GM18867 (cell line): Measurements from ENCODE around the gene NUP153.
"Not testable (repeated sequence)": the region's sequence is repeated elsewhere in the genome, so short reads cannot be mapped to it uniquely, and the experiment has no call there.

Experiments
- ATAC-seq: cut with Tn5 transposase; IDR thresholded peaks from one replicate; pipeline ENCODE4 v1.9.1; 2021; ENCODE audit warnings: mild to moderate bottlenecking, moderate library complexity; ENCODE audit not compliant: unreplicated experiment

Gene NUP153

GRCh38 chr6:17706580-17707370 lies at the start of gene NUP153:
TSS of gene NUP153 (minus strand) at chr6:17706925. CDS start at chr6:17706387, 538 bp downstream.
- peak; percentile 67 for ATAC-seq

GRCh38 chr6:17754254-17754653 lies 47.5 kb upstream of the NUP153 start:
- no peak for ATAC-seq

- ATAC-seq = not testable (repeated sequence)
These were observed 38.6 kb upstream of the NUP153 start for GRCh38 chr6:17745324-17745723.

GRCh38 chr6:17744757-17745308 lies 38.1 kb upstream of the NUP153 start:
- not testable (repeated sequence) for ATAC-seq

- ATAC-seq = no peak
These were observed 37.5 kb upstream of the NUP153 start for GRCh38 chr6:17744019-17744756.

- no peak for ATAC-seq
These were observed 34.8 kb upstream of the NUP153 start for GRCh38 chr6:17741507-17741906.

GRCh38 chr6:17740559-17741220 lies 34.0 kb upstream of the NUP153 start:
- no peak for ATAC-seq

GRCh38 chr6:17737704-17738252 lies 31.1 kb upstream of the NUP153 start:
- ATAC-seq = no peak

- ATAC-seq = not testable (repeated sequence)
These were observed 28.6 kb upstream of the NUP153 start for GRCh38 chr6:17735311-17735710.

- ATAC-seq = no peak
These were observed 23.5 kb upstream of the NUP153 start for GRCh38 chr6:17730078-17730704.

- ATAC-seq = no peak
These were observed 22.7 kb upstream of the NUP153 start for GRCh38 chr6:17729223-17730077.

GRCh38 chr6:17728551-17729222 lies 22.0 kb upstream of the NUP153 start:
- no peak for ATAC-seq

- no peak for ATAC-seq
These were observed 18.4 kb upstream of the NUP153 start for GRCh38 chr6:17725083-17725482.

GRCh38 chr6:17724341-17724740 lies 17.6 kb upstream of the NUP153 start:
- ATAC-seq = no peak

GRCh38 chr6:17721671-17722070 lies 14.9 kb upstream of the NUP153 start:
- no peak for ATAC-seq

GRCh38 chr6:17719323-17720041 lies 12.8 kb upstream of the NUP153 start:
- no peak for ATAC-seq

GRCh38 chr6:17716221-17716620 lies 9.5 kb upstream of the NUP153 start:
- no peak for ATAC-seq
